Effector memory CD8-positive, alpha-beta T cell (primary cell): Measurements from ENCODE around the gene NUCKS1.

Source experiments
- ATAC-seq: fragments of 150-1000 bp; cut with Tn5 transposase; replicated peaks from 2 replicates; pipeline ENCODE4 v1.10.0; 2021; ENCODE audit warnings: mild to moderate bottlenecking, moderate library complexity
- DNase-seq, 3 experiments: peaks; one replicate each; pipeline ENCODE4 v3.0.0; 2021
- H3K27ac Mint-ChIP-seq, 2 donors: one replicate each; pipeline ENCODE4 v1.8.0; 2022; ENCODE audit warnings: mild to moderate bottlenecking in 2 of 2, mixed read lengths in 2 of 2, moderate library complexity in 2 of 2
- H3K27me3 Mint-ChIP-seq, 2 donors: one replicate each; pipeline ENCODE4 v1.8.0; 2022; ENCODE audit warnings: mixed read lengths in 2 of 2
- H3K36me3 Mint-ChIP-seq: one replicate; pipeline ENCODE4 v1.8.0; 2022; ENCODE audit warnings: mild to moderate bottlenecking, moderate library complexity, mixed read lengths; ENCODE audit not compliant: insufficient read depth
- H3K4me1 Mint-ChIP-seq, 2 donors: one replicate each; pipeline ENCODE4 v1.8.0; 2022; ENCODE audit warnings: low read depth in 2 of 2, mixed read lengths in 2 of 2
- H3K4me3 Mint-ChIP-seq, 2 donors: one replicate each; pipeline ENCODE4 v1.8.0; 2022; ENCODE audit warnings: mild to moderate bottlenecking in 2 of 2, mixed read lengths in 2 of 2, moderate library complexity in 2 of 2
- H3K9me3 Mint-ChIP-seq, 2 donors: one replicate each; pipeline ENCODE4 v1.8.0; 2022; ENCODE audit warnings: mixed read lengths in 2 of 2

Gene NUCKS1

DNA sequence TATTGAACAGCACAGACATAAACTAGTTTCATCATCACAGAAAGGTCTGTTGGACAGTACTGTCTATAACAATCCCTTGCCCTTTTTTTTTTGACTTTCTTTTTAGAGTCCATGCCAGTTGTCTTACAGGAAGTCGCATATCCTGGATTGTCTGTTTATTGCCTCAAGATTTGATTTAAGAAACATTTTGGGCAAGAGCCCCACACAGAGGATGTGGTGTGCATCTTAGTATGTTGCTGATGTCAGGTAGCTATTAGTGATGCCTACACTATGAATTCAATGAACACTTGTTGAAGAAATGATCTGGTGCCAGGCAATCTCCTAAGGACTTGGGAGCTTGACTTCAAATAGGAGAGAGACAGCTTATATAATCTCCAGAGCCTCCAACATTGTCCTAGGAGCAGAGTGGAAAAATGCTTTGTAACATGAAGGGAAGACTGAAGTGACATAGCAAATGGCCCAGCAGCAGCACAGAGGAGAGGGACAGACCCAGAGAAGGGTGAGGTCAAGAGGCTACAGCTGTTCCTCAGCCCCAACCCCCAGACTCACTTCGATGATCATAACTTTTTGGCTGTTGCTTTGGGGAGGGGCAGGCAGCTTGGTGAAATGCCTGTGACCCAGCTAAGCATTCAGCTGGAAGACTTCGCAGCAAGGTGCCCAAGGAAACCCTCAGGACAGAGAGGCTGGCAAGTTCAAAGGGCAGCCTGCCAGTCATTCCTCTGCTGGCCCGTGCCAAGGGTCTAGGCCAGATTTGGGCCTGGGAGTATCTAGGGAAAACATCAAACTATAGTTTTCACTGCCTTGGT lies 32.8 kb upstream of the NUCKS1 start:
- no peak for DNase-seq
- H3K4me3 Mint-ChIP-seq, result no peak overlapping the region
- H3K36me3 Mint-ChIP-seq, result peaks cover 9% of the 10 kb centered on the region
- ATAC-seq, result peak; percentile 59
- H3K9me3 Mint-ChIP-seq, result no peaks in the 10 kb centered on the region
- peak overlapping the region in 1 of 2 donors; percentile 75 for H3K27ac Mint-ChIP-seq
- H3K27me3 Mint-ChIP-seq, result no peaks in the 10 kb centered on the region
- H3K4me1 Mint-ChIP-seq, result peaks cover 10 to 11% of the 10 kb centered on the region in 2 donors

DNA sequence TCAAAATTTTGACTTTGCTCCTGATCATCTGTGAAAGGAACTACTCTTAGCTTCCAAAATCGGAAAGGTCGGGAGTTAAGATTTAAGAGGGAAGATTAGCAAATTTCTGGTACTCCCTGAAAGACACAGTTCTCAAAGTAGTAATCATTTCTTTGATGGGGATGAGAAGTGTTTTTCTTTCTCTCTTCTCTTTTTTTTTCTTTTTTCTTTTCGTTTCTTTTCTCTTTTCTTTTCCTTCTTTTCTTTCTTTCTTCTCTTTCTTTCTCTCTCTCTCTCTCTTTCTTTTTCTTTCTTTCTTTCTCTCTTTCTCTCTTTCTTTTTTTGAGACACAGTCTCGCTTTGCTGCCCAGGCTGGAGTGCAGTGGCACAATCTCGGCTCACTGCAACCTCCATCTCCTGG lies 30.4 kb upstream of the NUCKS1 start:
- no peak overlapping the region for H3K4me3 Mint-ChIP-seq
- peak overlapping the region in 1 of 2 donors; percentile 35 for H3K27ac Mint-ChIP-seq
- H3K9me3 Mint-ChIP-seq, result no peaks in the 10 kb centered on the region
- H3K27me3 Mint-ChIP-seq, result no peaks in the 10 kb centered on the region
- H3K36me3 Mint-ChIP-seq, result peaks cover 7% of the 10 kb centered on the region
- DNase-seq, result no peak
- H3K4me1 Mint-ChIP-seq, result peaks cover 21 to 23% of the 10 kb centered on the region in 2 donors
- no peak for ATAC-seq

DNA sequence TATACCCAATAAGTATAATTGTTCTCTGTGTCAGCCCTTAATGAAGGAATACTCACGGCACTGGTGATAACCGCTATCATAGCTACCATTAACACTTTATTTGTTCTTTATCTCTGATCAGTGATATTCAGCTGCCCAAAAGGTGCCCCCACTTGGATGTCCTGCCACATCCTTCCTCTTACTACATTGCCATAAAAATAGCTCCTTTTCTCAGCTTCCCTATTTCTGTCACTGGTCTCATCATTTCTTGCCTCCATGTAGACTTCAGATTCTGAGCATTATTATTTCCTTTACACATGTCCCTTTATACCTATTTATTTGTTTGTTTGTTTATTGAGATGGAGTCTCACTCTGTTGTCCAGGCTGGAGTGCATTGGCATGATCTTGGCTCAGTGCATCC lies 28.0 kb upstream of the NUCKS1 start:
- DNase-seq (no peak), ATAC-seq (no peak)
- Mint-ChIP-seq H3K4me3 (no peak overlapping the region), H3K9me3 (no peaks in the 10 kb centered on the region), H3K36me3 (peaks cover 25% of the 10 kb centered on the region), H3K4me1 (peaks cover 36 to 42% of the 10 kb centered on the region in 2 donors), H3K27ac (peak overlapping the region; percentile 42 to 97), H3K27me3 (no peaks in the 10 kb centered on the region)

DNA sequence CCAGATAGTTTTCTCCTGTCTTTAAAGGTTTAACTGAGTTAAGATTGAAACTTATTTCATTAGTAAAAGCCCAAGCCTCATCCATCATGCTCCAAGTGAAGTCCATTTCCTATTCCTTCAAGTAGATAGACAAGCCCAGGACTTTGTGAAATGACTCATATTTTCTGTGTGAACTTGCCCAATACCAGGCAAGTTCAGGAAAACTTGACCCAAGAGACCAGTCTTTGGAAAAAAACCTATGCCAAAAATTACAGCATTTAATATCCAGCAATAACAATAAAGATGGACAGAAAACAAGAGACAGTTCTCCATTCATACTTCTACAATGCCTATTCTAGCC lies 25.7 kb upstream of the NUCKS1 start:
- H3K36me3 Mint-ChIP-seq, result peaks cover 46% of the 10 kb centered on the region
- no peak for DNase-seq
- no peak for ATAC-seq
- peaks cover 50 to 59% of the 10 kb centered on the region in 2 donors for H3K4me1 Mint-ChIP-seq
- H3K9me3 Mint-ChIP-seq, result no peaks in the 10 kb centered on the region
- no peaks in the 10 kb centered on the region for H3K27me3 Mint-ChIP-seq
- H3K27ac Mint-ChIP-seq, result peak overlapping the region; percentile 97 to 100
- H3K4me3 Mint-ChIP-seq, result peak overlapping the region; percentile 89 to 97

DNA sequence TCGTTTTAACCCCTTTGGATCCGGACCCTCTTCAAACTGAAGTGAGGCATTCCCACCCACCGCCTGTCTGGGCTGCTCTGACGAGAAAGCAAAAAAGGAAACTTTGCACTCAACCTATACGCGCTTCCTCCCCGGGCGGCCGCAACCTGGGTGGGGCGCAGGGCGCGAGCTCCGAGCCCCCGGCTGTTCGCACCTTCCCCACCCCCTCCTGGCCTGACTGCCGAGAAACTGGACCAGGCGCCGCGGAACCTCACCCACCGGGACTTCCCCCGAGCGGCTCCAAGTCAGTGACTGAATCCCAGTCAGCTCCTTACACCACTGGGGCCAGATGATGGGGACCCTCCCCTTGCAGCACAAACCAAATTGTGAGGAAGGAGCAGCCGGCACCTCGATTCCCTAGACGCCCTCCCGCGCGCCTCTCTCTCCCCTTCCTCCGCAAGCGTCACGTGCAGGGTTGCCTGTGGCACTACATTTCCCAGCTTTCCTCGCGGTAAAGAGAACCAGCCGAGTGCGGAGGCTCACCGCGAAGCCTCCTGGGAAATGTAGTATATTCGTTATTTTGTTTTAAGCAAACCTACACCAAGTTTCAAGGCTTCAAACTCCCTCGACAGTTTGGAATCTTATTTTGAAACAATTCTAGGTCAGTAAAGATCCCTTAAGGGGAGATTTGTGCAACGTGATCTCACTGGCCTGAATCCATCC lies 25.2 kb upstream of the NUCKS1 start, which contains the start of gene RAB29:
Gene RAB29, minus strand, starts transcription at position 468 of the 702 bp plus-strand sequence. CDS start 526 bp downstream, outside the sequence.
- Mint-ChIP-seq H3K27me3 (no peaks in the 10 kb centered on the region), H3K27ac (peak within 1 kb of the TSS; percentile 97 to 100), H3K9me3 (no peaks in the 10 kb centered on the region), H3K4me3 (peak within 1 kb of the TSS; percentile 89 to 97), H3K4me1 (peaks cover 50 to 63% of the 10 kb centered on the region in 2 donors), H3K36me3 (peaks cover 50% of the 10 kb centered on the region)
- ATAC-seq (peak; percentile 81), DNase-seq (peak; percentile 82 to 90 (median 86))

DNA sequence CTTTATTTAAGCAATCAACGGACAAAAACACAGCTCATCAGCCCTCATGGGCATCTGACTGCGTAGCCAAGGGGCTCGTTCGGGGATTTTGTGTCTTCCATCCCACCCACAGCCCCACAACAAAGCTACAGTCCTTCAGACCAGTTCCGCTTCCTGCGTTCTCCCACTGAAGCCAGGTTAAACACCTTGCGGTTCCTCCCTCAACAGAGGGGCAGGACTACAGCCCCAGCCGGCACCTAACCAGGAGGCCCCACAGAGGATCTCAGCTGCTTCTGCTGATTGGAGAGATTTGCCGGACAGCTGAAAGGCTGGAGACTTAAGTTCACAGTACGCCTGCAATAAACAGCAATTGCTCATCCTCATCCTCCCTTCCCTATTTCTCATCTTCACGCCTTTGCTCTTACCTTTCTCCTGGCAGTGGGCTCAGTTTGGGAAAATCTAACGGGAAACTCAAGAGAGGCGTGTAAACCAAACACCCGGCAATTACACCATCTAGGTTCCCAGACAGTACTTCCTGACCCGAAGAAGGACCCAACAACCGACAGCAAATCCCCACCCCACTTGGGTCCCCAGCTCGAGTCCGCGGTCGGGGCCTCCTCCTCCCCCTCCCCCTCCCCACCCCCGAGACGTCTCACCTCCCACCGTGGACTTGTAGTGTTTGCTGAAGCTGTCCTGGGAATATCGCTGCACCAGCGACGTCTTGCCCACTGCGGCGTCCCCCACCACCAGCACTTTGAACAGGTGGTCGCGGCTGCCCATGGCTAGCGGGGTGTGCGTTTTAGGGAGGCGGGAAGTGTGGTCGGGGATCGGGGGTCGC lies 24.4 kb upstream of the NUCKS1 start:
- Mint-ChIP-seq H3K27me3 (no peaks in the 10 kb centered on the region), H3K4me1 (peaks cover 50 to 67% of the 10 kb centered on the region in 2 donors), H3K27ac (peak overlapping the region; percentile 97 to 100), H3K4me3 (peak overlapping the region; percentile 89 to 97), H3K9me3 (no peaks in the 10 kb centered on the region), H3K36me3 (peaks cover 57% of the 10 kb centered on the region)
- ATAC-seq (peak; percentile 40), DNase-seq (peak; percentile 33 to 42 (median 40))

DNA sequence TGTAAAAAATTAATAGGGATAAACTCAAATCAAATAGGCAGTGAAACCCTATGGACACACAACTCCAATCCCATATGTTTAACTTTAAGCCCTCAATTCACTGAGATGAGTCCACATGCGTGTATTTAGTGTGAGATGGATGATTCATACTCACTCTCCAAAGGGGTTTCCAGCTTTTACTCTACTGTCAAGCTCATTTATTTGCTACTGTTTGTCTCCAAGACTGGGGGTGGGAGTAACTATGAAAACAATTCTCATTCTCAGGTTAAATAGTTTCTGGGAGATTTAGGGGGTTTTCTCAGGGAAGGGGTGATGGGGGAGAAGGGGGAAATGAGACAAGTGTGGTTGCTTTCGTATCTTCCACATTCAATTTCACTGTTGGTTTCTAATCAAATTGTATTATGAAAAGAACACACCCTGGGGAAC lies 22.6 kb upstream of the NUCKS1 start:
- DNase-seq (no peak), ATAC-seq (no peak)
- peak overlapping the region; percentile 89 to 97 for H3K4me3 Mint-ChIP-seq
- no peaks in the 10 kb centered on the region for H3K27me3 Mint-ChIP-seq
- H3K9me3 Mint-ChIP-seq, result no peaks in the 10 kb centered on the region
- H3K36me3 Mint-ChIP-seq, result peaks cover 75% of the 10 kb centered on the region
- peak overlapping the region; percentile 97 to 100 for H3K27ac Mint-ChIP-seq
- H3K4me1 Mint-ChIP-seq, result peaks cover 42 to 61% of the 10 kb centered on the region in 2 donors

DNA sequence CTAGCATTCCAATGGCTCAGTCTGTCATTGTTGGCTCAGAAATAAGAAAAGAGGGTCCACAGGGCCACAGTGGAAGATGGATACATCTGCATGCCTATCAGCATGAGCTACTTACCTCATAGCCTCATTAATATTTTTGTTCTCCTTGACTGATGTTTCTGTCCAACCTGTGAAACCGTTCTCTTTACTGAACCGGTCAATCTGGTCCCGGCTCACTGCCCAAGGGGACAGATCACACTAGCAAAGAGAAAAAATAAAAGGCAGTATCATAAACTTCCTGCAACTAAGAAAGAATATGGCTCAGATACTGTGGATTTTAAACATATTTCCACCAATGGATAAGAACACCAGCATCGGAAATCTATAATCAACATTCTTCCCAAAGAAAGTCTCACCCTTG lies 20.6 kb upstream of the NUCKS1 start:
- DNase-seq, result no peak
- H3K27me3 Mint-ChIP-seq, result no peaks in the 10 kb centered on the region
- H3K4me3 Mint-ChIP-seq, result peak overlapping the region in 1 of 2 donors; percentile 31
- ATAC-seq, result no peak
- H3K9me3 Mint-ChIP-seq, result no peaks in the 10 kb centered on the region
- peaks cover 38 to 61% of the 10 kb centered on the region in 2 donors for H3K4me1 Mint-ChIP-seq
- H3K27ac Mint-ChIP-seq, result peak overlapping the region; percentile 97 to 100
- H3K36me3 Mint-ChIP-seq, result peaks cover 80% of the 10 kb centered on the region

DNA sequence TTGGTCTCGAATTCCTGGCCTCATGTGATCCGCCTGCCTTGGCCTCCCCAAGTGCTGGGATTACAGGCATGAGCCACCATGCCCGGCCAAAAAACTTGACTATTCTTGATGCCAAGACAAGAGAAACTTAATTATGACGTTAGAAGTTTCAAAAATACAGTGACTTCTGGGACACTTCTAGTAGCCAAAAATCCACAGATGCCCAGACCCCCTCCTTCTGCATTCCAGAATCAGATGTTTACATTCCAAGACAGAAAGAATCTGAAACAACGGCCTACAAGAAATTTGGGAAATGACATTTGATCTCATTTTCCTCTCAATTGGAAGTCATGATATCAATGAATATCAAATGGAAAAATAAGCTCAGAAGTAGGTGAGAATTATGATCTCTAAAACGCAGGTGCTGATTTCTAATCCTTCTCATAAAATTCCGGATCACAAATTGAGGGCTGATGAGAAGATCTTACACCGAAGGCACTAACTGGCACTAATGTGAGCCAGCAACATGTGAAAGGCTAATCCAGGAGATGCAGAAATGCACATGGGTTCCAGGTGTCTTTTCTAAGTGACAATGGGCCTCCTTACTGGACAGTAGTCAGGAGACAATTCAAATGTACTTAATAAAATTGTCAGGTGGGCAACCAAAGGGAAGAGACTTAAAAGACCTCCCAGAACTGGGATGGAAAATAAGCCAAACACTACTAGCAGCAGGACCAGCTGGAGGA lies 19.8 kb upstream of the NUCKS1 start:
- Mint-ChIP-seq H3K27me3 (no peaks in the 10 kb centered on the region), H3K36me3 (peaks cover 73% of the 10 kb centered on the region), H3K4me1 (peaks cover 33 to 56% of the 10 kb centered on the region in 2 donors), H3K27ac (peak overlapping the region; percentile 97 to 100), H3K9me3 (no peaks in the 10 kb centered on the region), H3K4me3 (no peak overlapping the region)
- DNase-seq (no peak), ATAC-seq (no peak)

DNA sequence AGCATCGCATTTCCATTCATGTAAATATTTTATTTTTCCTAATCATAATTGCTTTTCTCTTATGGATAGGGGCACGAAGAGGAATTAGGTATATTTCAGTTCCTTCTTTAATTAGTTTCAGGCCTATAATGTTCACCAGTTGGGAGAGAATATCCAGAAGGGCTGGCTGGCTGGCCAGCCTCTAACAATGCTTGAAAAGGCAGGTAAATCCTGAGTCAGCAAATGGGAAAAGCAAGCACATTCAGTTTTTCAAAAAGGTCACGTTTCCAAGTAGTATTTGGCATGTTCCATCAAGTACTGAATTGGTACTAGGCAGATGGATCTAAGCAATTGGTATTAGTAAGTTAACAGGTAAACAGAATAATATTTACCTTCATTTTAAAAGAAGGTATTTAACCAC lies 17.3 kb upstream of the NUCKS1 start:
- peaks cover 48% of the 10 kb centered on the region for H3K36me3 Mint-ChIP-seq
- H3K27me3 Mint-ChIP-seq, result no peaks in the 10 kb centered on the region
- H3K9me3 Mint-ChIP-seq, result no peaks in the 10 kb centered on the region
- H3K27ac Mint-ChIP-seq, result peak overlapping the region; percentile 55 to 77
- peaks cover 14 to 31% of the 10 kb centered on the region in 2 donors for H3K4me1 Mint-ChIP-seq
- H3K4me3 Mint-ChIP-seq, result no peak overlapping the region
- DNase-seq, result no peak
- no peak for ATAC-seq

DNA sequence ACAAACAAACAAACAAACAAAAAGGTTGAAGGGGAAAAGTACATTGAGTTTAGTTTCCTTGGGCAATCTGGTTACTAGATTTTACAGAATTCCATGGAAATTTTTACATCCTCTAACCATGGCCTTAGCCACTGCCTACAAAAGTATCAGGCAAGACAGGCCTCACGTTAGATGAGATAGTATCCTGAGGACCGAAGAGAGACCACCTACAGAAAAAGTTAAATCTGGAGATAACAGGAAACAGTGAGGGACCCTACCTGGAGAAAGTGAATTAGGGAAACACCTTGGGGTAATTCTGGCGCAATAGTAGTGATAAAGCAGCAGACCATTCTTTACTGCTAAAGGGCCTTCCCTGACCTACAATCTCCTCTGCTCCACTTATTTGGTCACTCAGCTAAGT lies 16.6 kb upstream of the NUCKS1 start:
- Mint-ChIP-seq H3K27me3 (no peaks in the 10 kb centered on the region), H3K9me3 (no peaks in the 10 kb centered on the region), H3K36me3 (peaks cover 42% of the 10 kb centered on the region), H3K27ac (peak overlapping the region; percentile 80), H3K4me3 (no peak overlapping the region), H3K4me1 (peaks cover 7 to 26% of the 10 kb centered on the region in 2 donors)
- ATAC-seq (no peak), DNase-seq (no peak)

DNA sequence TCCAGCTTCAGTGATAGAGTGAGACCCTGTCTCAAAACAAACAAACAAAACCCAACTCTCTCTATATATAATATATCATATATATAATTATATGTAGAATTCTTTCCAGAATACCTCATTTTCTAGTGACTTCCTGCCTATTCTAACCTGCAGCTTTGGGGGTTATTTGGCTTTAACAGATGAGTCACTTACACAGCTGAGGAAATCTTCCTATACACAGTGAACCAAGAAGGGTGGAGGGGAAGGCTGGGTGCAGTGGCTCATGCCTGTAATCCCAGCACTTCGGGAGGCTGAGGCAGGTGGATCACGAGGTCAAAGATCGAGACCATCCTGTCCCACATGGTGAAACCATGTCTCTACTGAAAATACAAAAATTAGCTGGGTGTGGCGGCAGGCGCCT lies 16.1 kb upstream of the NUCKS1 start:
- no peaks in the 10 kb centered on the region for H3K27me3 Mint-ChIP-seq
- ATAC-seq, result no peak
- peak overlapping the region; percentile 80 for H3K27ac Mint-ChIP-seq
- no peaks in the 10 kb centered on the region for H3K9me3 Mint-ChIP-seq
- peaks cover 38% of the 10 kb centered on the region for H3K36me3 Mint-ChIP-seq
- H3K4me3 Mint-ChIP-seq, result no peak overlapping the region
- peaks cover 4 to 21% of the 10 kb centered on the region in 2 donors for H3K4me1 Mint-ChIP-seq
- no peak for DNase-seq

DNA sequence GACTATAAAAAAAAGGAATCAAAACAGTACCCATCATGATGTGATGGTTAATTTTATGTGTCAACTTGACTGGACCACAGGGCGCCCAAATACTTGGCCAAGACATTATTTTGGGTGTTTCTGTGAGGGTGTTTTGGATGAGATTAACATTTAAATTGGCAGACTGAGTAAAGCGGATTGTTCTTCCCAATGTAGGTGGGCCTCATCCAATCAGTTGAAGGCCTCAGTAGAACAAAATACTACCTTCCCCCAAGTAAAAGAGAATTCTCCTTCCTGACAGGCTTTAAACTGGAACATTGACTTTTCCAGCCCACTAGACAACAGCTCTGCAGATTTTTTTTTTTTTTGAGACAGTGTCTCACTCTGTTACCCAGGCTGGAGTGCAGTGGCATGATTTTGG lies 14.6 kb upstream of the NUCKS1 start:
- DNase-seq (no peak), ATAC-seq (no peak)
- Mint-ChIP-seq H3K36me3 (peaks cover 25% of the 10 kb centered on the region), H3K27ac (no peak overlapping the region), H3K9me3 (no peaks in the 10 kb centered on the region), H3K4me3 (no peak overlapping the region), H3K27me3 (no peaks in the 10 kb centered on the region), H3K4me1 (peaks cover 4 to 9% of the 10 kb centered on the region in 2 donors)
